SK-N-SH treated with all-trans-retinoic acid at 6 μM for 48 hours (cell line): ENCODE results near the gene RIPOR2.

ENCODE experiments used
- ATAC-seq: fragments of 200-7000 bp; cut with Tn5 transposase; 3 replicates; pipeline ENCODE4 v1.9.1; 2020; ENCODE audit warnings: mild to moderate bottlenecking, moderate library complexity
- ARNTL ChIP-seq: fragments of 450-650 bp; formaldehyde crosslinking; IDR thresholded peaks from 2 replicates; pipeline ENCODE4 v1.5.0; 2020; ENCODE audit warnings: low read depth, mild to moderate bottlenecking, moderate library complexity, borderline replicate concordance
- BACH2 ChIP-seq: fragments of 250-450 bp; sonication (Bioruptor Pico); IDR thresholded peaks from 2 replicates; pipeline ENCODE4 v1.9.0; 2021; ENCODE audit warnings: mild to moderate bottlenecking, borderline replicate concordance
- CREB5 ChIP-seq: fragments of 250-450 bp; sonication (Bioruptor Pico); IDR thresholded peaks from 2 replicates; pipeline ENCODE4 v1.5.1; 2020; ENCODE audit warnings: low read depth, mild to moderate bottlenecking, moderate library complexity
- CSDC2 ChIP-seq: fragments of 250-450 bp; sonication (Bioruptor Pico); IDR thresholded peaks from 2 replicates; pipeline ENCODE4 v1.5.0; 2020; ENCODE audit warnings: mild to moderate bottlenecking, moderate library complexity
- CSRNP3 ChIP-seq: fragments of 250-450 bp; sonication (Bioruptor Pico); IDR thresholded peaks from 2 replicates; pipeline ENCODE4 v1.5.1; 2021; ENCODE audit warnings: mild to moderate bottlenecking, moderate library complexity
- ESRRG ChIP-seq: fragments of 250-450 bp; sonication (Bioruptor Pico); IDR thresholded peaks from 2 replicates; pipeline ENCODE4 v1.6.1; 2021; ENCODE audit warnings: mild to moderate bottlenecking
- GLIS3 ChIP-seq: fragments of 250-450 bp; sonication (Bioruptor Pico); IDR thresholded peaks from 2 replicates; pipeline ENCODE4 v1.5.0; 2020; ENCODE audit warnings: mild to moderate bottlenecking, moderate library complexity
- ISL1 ChIP-seq: fragments of 250-450 bp; sonication (Bioruptor Pico); IDR thresholded peaks from 2 replicates; pipeline ENCODE4 v2.1.2; 2022; ENCODE audit warnings: mild to moderate bottlenecking, moderate library complexity
- OSR1 ChIP-seq: fragments of 250-450 bp; sonication (Bioruptor Pico); IDR thresholded peaks from 2 replicates; pipeline ENCODE4 v1.8.0; 2022; ENCODE audit warnings: moderate library complexity, mild to moderate bottlenecking, inconsistent platforms
- PATZ1 ChIP-seq: fragments of 250-450 bp; sonication (Bioruptor Pico); IDR thresholded peaks from 2 replicates; pipeline ENCODE4 v1.8.0; 2020; ENCODE audit warnings: mild to moderate bottlenecking, moderate library complexity, borderline replicate concordance
- POU6F1 ChIP-seq: fragments of 250-450 bp; sonication (Bioruptor Pico); IDR thresholded peaks from 2 replicates; pipeline ENCODE4 v1.8.0; 2021; ENCODE audit warnings: low read depth, mild to moderate bottlenecking, moderate library complexity, borderline replicate concordance
- PPARA ChIP-seq: fragments of 250-450 bp; sonication (Bioruptor Pico); IDR thresholded peaks from 2 replicates; pipeline ENCODE4 v1.5.0; 2020; ENCODE audit warnings: mild to moderate bottlenecking, borderline replicate concordance
- RARB ChIP-seq: fragments of 250-450 bp; sonication (Bioruptor Pico); IDR thresholded peaks from 2 replicates; pipeline ENCODE4 v1.8.0; 2021; ENCODE audit warnings: mild to moderate bottlenecking, moderate library complexity
- SNAI2 ChIP-seq: fragments of 250-450 bp; sonication (Bioruptor Pico); IDR thresholded peaks from 2 replicates; pipeline ENCODE4 v1.5.0; 2020; ENCODE audit warnings: mild to moderate bottlenecking, moderate library complexity
- TCF4 ChIP-seq: fragments of 250-450 bp; sonication (Bioruptor Pico); IDR thresholded peaks from 2 replicates; pipeline ENCODE4 v1.8.0; 2021; ENCODE audit warnings: mild to moderate bottlenecking, moderate library complexity, borderline replicate concordance
- TOX ChIP-seq: fragments of 250-450 bp; sonication (Bioruptor Pico); IDR thresholded peaks from 2 replicates; pipeline ENCODE4 v1.8.0; 2021; ENCODE audit warnings: mild to moderate bottlenecking, moderate library complexity, borderline replicate concordance
- TSHZ2 ChIP-seq: fragments of 250-450 bp; sonication (Bioruptor Pico); IDR thresholded peaks from 2 replicates; pipeline ENCODE4 v1.5.0; 2020; ENCODE audit warnings: mild to moderate bottlenecking, moderate library complexity
- ZC3H10 ChIP-seq: fragments of 250-450 bp; sonication (Bioruptor Pico); IDR thresholded peaks from 2 replicates; pipeline ENCODE4 v1.5.1; 2021; ENCODE audit warnings: mild to moderate bottlenecking, moderate library complexity
- ZFP3 ChIP-seq: fragments of 250-450 bp; sonication (Bioruptor Pico); IDR thresholded peaks from 2 replicates; pipeline ENCODE4 v1.5.0; 2020; ENCODE audit warnings: mild to moderate bottlenecking, moderate library complexity
- ZFP30 ChIP-seq: fragments of 450-650 bp; formaldehyde crosslinking; IDR thresholded peaks from 2 replicates; pipeline ENCODE4 v1.5.0; 2022; ENCODE audit warnings: mild to moderate bottlenecking, moderate library complexity
- ZNF565 ChIP-seq: fragments of 450-650 bp; formaldehyde crosslinking; conservative IDR thresholded peaks from 2 replicates; pipeline ENCODE4 v1.5.0; 2020; ENCODE audit warnings: low read depth, mild to moderate bottlenecking, moderate library complexity
- ZNF70 ChIP-seq: fragments of 450-650 bp; formaldehyde crosslinking; IDR thresholded peaks from 2 replicates; pipeline ENCODE4 v1.5.0; 2020; ENCODE audit warnings: mild to moderate bottlenecking, moderate library complexity
- ZNF8 ChIP-seq: fragments of 450-650 bp; formaldehyde crosslinking; IDR thresholded peaks from 2 replicates; pipeline ENCODE4 v1.5.0; 2020; ENCODE audit warnings: mild to moderate bottlenecking, moderate library complexity

RIPOR2 gene

GRCh38 chr6:24872779-24873178 lies 63.0 kb downstream of the RIPOR2 start:
- TF ChIP-seq ISL1 (CRISPR knock-in tag) (peak; percentile 58), BACH2 (no peak), ZNF8 (no peak), GLIS3 (CRISPR knock-in tag) (no peak), RARB (CRISPR knock-in tag) (no peak), SNAI2 (CRISPR knock-in tag) (no peak), CREB5 (CRISPR knock-in tag) (no peak), TOX (CRISPR knock-in tag) (no peak), ZC3H10 (CRISPR knock-in tag) (no peak), CSRNP3 (CRISPR knock-in tag) (no peak), OSR1 (CRISPR knock-in tag) (no peak), ZNF70 (CRISPR knock-in tag) (no peak), TCF4 (peak; percentile 71; the same call in 1 of the 2 replicates), ARNTL (CRISPR knock-in tag) (no peak), CSDC2 (CRISPR knock-in tag) (no peak), PPARA (CRISPR knock-in tag) (no peak), ZFP30 (no peak), PATZ1 (CRISPR knock-in tag) (no peak), ZFP3 (CRISPR knock-in tag) (no peak), ESRRG (CRISPR knock-in tag) (0 out of 2 replicates have a peak, but pooled peaks have one; percentile 20), POU6F1 (no peak), TSHZ2 (CRISPR knock-in tag) (peak; percentile 86), ZNF565 (CRISPR knock-in tag) (no peak)
- no peak for ATAC-seq

GRCh38 chr6:24868765-24869164 lies 67.0 kb downstream of the RIPOR2 start:
- no peak for TF ChIP-seq OSR1 (CRISPR knock-in tag)
- TF ChIP-seq RARB (CRISPR knock-in tag), result no peak
- no peak for TF ChIP-seq GLIS3 (CRISPR knock-in tag)
- no peak for ATAC-seq

GRCh38 chr6:24867104-24867703 lies 68.6 kb downstream of the RIPOR2 start:
- TF ChIP-seq OSR1 (CRISPR knock-in tag), result no peak
- TF ChIP-seq ZNF565 (CRISPR knock-in tag), result no peak
- no peak for TF ChIP-seq GLIS3 (CRISPR knock-in tag)
- no peak for TF ChIP-seq ESRRG (CRISPR knock-in tag)
- no peak for TF ChIP-seq PPARA (CRISPR knock-in tag)
- no peak for TF ChIP-seq RARB (CRISPR knock-in tag)
- TF ChIP-seq ZNF8, result no peak
- no peak for TF ChIP-seq CSDC2 (CRISPR knock-in tag)
- no peak for TF ChIP-seq TOX (CRISPR knock-in tag)
- TF ChIP-seq BACH2, result no peak
- no peak for TF ChIP-seq ZNF70 (CRISPR knock-in tag)
- no peak for TF ChIP-seq ARNTL (CRISPR knock-in tag)
- TF ChIP-seq SNAI2 (CRISPR knock-in tag), result no peak
- no peak for ATAC-seq
